GM23338 (cell line): ENCODE data around the gene STAM2. TPM values are rescaled to one million over a fixed set of nuclear protein-coding genes. Genes with fewer than 3 reads are reported as not detected.
A peak's percentile ranks its signal among the peaks of the same experiment; 100 is the strongest.

ENCODE experiments used
- ATAC-seq: fragments of 200-7000 bp; cut with Tn5 transposase; 3 replicates; pipeline ENCODE4 v1.9.1; 2020
- DNase-seq: peaks from one replicate; pipeline ENCODE4 v3.0.0-alpha.2; 2015; ENCODE audit warnings: low spot score
- H2AFZ ChIP-seq: fragments of 200-600 bp; sonication (generic); 2 replicates; pipeline ENCODE4 v1.8.0; 2016; ENCODE audit warnings: antibody characterized with exemption, mild to moderate bottlenecking, moderate library complexity
- H3F3A ChIP-seq: fragments of 200-600 bp; sonication (generic); replicated peaks from 2 replicates; pipeline ENCODE4 v1.8.0; 2017; ENCODE audit warnings: antibody characterized with exemption, mixed run types, low read depth
- H3K27ac ChIP-seq: fragments of 200-600 bp; sonication (generic); 2 replicates; pipeline ENCODE4 v1.6.1; 2016; ENCODE audit warnings: low read depth
- H3K27me3 ChIP-seq: fragments of 200-600 bp; sonication (generic); 2 replicates; pipeline ENCODE4 v1.8.0; 2016; ENCODE audit warnings: mild to moderate bottlenecking, mixed run types, moderate library complexity; ENCODE audit not compliant: insufficient read depth
- H3K36me3 ChIP-seq: fragments of 200-600 bp; sonication (generic); 2 replicates; pipeline ENCODE4 v1.8.0; 2016; ENCODE audit warnings: mild to moderate bottlenecking; ENCODE audit not compliant: insufficient read depth
- H3K4me1 ChIP-seq: fragments of 200-600 bp; sonication (generic); 2 replicates; pipeline ENCODE4 v1.8.0; 2016; ENCODE audit warnings: mild to moderate bottlenecking, moderate library complexity; ENCODE audit not compliant: insufficient read depth
- H3K4me2 ChIP-seq: fragments of 200-600 bp; sonication (generic); 2 replicates; pipeline ENCODE4 v1.7.1; 2017; ENCODE audit warnings: mixed run types
- H3K4me3 ChIP-seq: fragments of 200-600 bp; sonication (generic); 2 replicates; pipeline ENCODE4 v1.6.1; 2016; ENCODE audit warnings: mixed run types
- H3K79me2 ChIP-seq: fragments of 200-600 bp; sonication (generic); replicated peaks from 2 replicates; pipeline ENCODE4 v1.8.0; 2017; ENCODE audit warnings: mild to moderate bottlenecking; ENCODE audit not compliant: insufficient read depth
- H3K9me2 ChIP-seq: fragments of 200-600 bp; sonication (generic); 2 replicates; pipeline ENCODE4 v1.8.0; 2017; ENCODE audit not compliant: insufficient read depth
- H4K20me1 ChIP-seq: fragments of 200-600 bp; sonication (generic); replicated peaks from 2 replicates; pipeline ENCODE4 v1.8.0; 2017; ENCODE audit warnings: mild to moderate bottlenecking; ENCODE audit not compliant: insufficient read depth
- H3K27ac Mint-ChIP-seq: 2 replicates; pipeline ENCODE4 v1.8.0; 2020; ENCODE audit warnings: inconsistent platforms, mild to moderate bottlenecking, moderate library complexity, mixed read lengths
- H3K27me3 Mint-ChIP-seq: 3 replicates; pipeline ENCODE4 v1.8.0; 2022; ENCODE audit warnings: low read depth, mild to moderate bottlenecking, moderate library complexity, mixed read lengths, inconsistent platforms; ENCODE audit not compliant: insufficient read depth, poor library complexity
- H3K36me3 Mint-ChIP-seq: 3 replicates; pipeline ENCODE4 v1.8.0; 2021; ENCODE audit warnings: low read depth, mild to moderate bottlenecking, inconsistent platforms, moderate library complexity, mixed read lengths
- H3K4me1 Mint-ChIP-seq: 3 replicates; pipeline ENCODE4 v1.8.0; 2020; ENCODE audit warnings: mild to moderate bottlenecking, inconsistent platforms, mixed read lengths
- H3K4me3 Mint-ChIP-seq: 3 replicates; pipeline ENCODE4 v1.8.0; 2021; ENCODE audit warnings: moderate library complexity, mild to moderate bottlenecking, inconsistent platforms, mixed read lengths
- H3K9me3 Mint-ChIP-seq: 3 replicates; pipeline ENCODE4 v1.8.0; 2020; ENCODE audit warnings: moderate library complexity, mild to moderate bottlenecking, inconsistent platforms, mixed read lengths
- EZH2 ChIP-seq: fragments of 200-600 bp; sonication (generic); IDR thresholded peaks from one replicate; pipeline ENCODE4 v1.8.0; 2017; ENCODE audit warnings: antibody characterized with exemption, mild to moderate bottlenecking, low read depth; ENCODE audit not compliant: unreplicated experiment
- EZH2phosphoT487 ChIP-seq: fragments of 200-600 bp; sonication (generic); IDR thresholded peaks from one replicate; pipeline ENCODE4 v1.8.1; 2018; ENCODE audit warnings: antibody characterized with exemption; ENCODE audit not compliant: unreplicated experiment
- JUNB ChIP-seq: IDR thresholded peaks from one replicate; pipeline ENCODE4 v1.6.1; 2016; ENCODE audit warnings: antibody characterized with exemption; ENCODE audit not compliant: unreplicated experiment
- NANOG ChIP-seq: IDR thresholded peaks from 2 replicates; pipeline ENCODE4 v1.6.1; 2016; ENCODE audit warnings: antibody characterized with exemption, borderline replicate concordance
- POLR2AphosphoS5 ChIP-seq: IDR thresholded peaks from 2 replicates; pipeline ENCODE4 v1.6.1; 2016; ENCODE audit warnings: antibody characterized with exemption, low read depth
- STAT1 ChIP-seq: IDR thresholded peaks from one replicate; pipeline ENCODE4 v1.6.1; 2016; ENCODE audit warnings: antibody characterized with exemption; ENCODE audit not compliant: unreplicated experiment
- ZNF114 ChIP-seq: fragments of 250-450 bp; sonication (Bioruptor Pico); IDR thresholded peaks from 2 replicates; pipeline ENCODE4 v1.5.0; 2020; ENCODE audit warnings: mild to moderate bottlenecking, moderate library complexity
- polyA plus RNA-seq: library from polyadenylated mRNA; unstranded; fragments of >200 nt; fragmentation: Nextera tagmentation; extraction: Ambion mirVana; gene quantifications from 2 replicates; pipeline ENCODE4 v1.2.1, GENCODE V29; 2016
- total RNA-seq: library from RNA; depleted of rRNA; stranded (reverse); fragments of >200 nt; shearing (Covaris generic); gene quantifications from 2 replicates; pipeline ENCODE4 v1.2.3, GENCODE V29; 2014
- TF ChIP-seq, protein P1 (sequence below): fragments of 250-450 bp; sonication (Bioruptor Pico); IDR thresholded peaks from 2 replicates; pipeline ENCODE4 v1.5.0; 2020; ENCODE audit warnings: mild to moderate bottlenecking, moderate library complexity

Gene STAM2
- total and polyA plus RNA-seq, 2 experiments from 2014 or later: 4.6 to 18.2 TPM

DNA sequence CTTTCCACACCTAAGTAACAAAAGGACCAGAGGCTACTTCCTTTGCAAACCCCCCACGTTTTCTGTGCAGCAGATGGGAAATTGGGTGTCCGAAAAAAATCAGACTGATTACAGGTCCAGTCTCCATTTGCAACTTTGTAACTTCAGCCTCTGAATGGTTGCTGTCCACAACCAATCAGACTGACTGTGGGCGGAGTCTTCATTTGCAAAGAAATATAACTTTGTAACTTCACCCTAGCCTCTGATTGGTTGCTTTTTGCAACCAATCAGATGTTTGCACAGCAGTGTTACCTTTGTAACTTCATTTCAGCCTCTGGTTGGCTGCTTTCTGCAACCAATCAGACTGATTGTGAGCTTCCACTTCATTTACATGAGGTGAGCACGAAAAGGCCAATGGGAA is 48.9 kb downstream of the STAM2 start:
- peak; percentile 24 for DNase-seq
- Histone ChIP-seq H3K79me2 (no peaks in the 10 kb centered on the region), H3K27ac (no peak overlapping the region), H3K27me3 (no peaks in the 10 kb centered on the region), H3F3A (no peaks in the 10 kb centered on the region), H3K36me3 (no peaks in the 10 kb centered on the region), H2AFZ (no peak overlapping the region), H3K4me1 (no peaks in the 10 kb centered on the region), H3K4me3 (no peak overlapping the region), H3K9me2 (no peaks in the 10 kb centered on the region), H4K20me1 (no peaks in the 10 kb centered on the region), H3K4me2 (no peak overlapping the region)
- Mint-ChIP-seq H3K36me3 (no peaks in the 10 kb centered on the region; the same call in 2 of the 3 replicates), H3K27ac (no peak overlapping the region), H3K9me3 (no peaks in the 10 kb centered on the region), H3K27me3 (peaks cover 4% of the 10 kb centered on the region), H3K4me1 (no peaks in the 10 kb centered on the region), H3K4me3 (no peak overlapping the region)
- no peak for TF ChIP-seq POLR2AphosphoS5
- ATAC-seq: no peak

DNA sequence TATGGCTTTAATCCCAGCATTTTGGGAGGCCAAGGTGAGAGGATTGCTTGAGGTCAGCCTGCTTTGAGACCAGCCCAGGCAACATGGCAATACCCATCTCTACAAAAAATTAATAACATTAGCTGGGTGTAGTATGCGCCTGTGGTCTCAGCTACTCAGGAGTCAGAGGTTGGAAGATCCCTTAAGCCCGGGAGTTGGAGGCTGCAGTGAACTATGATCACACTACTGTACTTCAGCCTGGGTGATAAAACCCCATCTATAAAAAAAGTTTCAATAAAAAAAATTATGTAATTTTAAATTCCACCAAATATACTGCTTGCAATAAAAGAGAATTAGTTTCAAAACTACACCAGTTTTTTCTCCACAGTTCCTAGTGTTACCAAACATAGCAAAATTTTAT is 53.4 kb downstream of the STAM2 start:
- Histone ChIP-seq H3K4me2 (no peak overlapping the region), H3K4me3 (no peak overlapping the region), H3F3A (no peaks in the 10 kb centered on the region), H3K79me2 (no peaks in the 10 kb centered on the region), H3K27me3 (no peaks in the 10 kb centered on the region), H3K4me1 (no peaks in the 10 kb centered on the region), H3K9me2 (no peaks in the 10 kb centered on the region), H3K36me3 (no peaks in the 10 kb centered on the region), H3K27ac (no peak overlapping the region), H2AFZ (no peak overlapping the region), H4K20me1 (no peaks in the 10 kb centered on the region)
- Mint-ChIP-seq H3K27me3 (peaks cover 4% of the 10 kb centered on the region), H3K4me3 (no peak overlapping the region), H3K27ac (no peak overlapping the region), H3K9me3 (no peaks in the 10 kb centered on the region), H3K36me3 (no peaks in the 10 kb centered on the region), H3K4me1 (peaks cover 7% of the 10 kb centered on the region; the same call in 2 of the 3 replicates)
- no peak for ATAC-seq
- DNase-seq: no peak
- TF ChIP-seq NANOG (no peak), ZNF114 (CRISPR knock-in tag) (no peak), EZH2phosphoT487 (no peak), EZH2 (no peak), STAT1 (no peak), POLR2AphosphoS5 (no peak), JUNB (no peak)
- TF ChIP-seq, protein P1, sequence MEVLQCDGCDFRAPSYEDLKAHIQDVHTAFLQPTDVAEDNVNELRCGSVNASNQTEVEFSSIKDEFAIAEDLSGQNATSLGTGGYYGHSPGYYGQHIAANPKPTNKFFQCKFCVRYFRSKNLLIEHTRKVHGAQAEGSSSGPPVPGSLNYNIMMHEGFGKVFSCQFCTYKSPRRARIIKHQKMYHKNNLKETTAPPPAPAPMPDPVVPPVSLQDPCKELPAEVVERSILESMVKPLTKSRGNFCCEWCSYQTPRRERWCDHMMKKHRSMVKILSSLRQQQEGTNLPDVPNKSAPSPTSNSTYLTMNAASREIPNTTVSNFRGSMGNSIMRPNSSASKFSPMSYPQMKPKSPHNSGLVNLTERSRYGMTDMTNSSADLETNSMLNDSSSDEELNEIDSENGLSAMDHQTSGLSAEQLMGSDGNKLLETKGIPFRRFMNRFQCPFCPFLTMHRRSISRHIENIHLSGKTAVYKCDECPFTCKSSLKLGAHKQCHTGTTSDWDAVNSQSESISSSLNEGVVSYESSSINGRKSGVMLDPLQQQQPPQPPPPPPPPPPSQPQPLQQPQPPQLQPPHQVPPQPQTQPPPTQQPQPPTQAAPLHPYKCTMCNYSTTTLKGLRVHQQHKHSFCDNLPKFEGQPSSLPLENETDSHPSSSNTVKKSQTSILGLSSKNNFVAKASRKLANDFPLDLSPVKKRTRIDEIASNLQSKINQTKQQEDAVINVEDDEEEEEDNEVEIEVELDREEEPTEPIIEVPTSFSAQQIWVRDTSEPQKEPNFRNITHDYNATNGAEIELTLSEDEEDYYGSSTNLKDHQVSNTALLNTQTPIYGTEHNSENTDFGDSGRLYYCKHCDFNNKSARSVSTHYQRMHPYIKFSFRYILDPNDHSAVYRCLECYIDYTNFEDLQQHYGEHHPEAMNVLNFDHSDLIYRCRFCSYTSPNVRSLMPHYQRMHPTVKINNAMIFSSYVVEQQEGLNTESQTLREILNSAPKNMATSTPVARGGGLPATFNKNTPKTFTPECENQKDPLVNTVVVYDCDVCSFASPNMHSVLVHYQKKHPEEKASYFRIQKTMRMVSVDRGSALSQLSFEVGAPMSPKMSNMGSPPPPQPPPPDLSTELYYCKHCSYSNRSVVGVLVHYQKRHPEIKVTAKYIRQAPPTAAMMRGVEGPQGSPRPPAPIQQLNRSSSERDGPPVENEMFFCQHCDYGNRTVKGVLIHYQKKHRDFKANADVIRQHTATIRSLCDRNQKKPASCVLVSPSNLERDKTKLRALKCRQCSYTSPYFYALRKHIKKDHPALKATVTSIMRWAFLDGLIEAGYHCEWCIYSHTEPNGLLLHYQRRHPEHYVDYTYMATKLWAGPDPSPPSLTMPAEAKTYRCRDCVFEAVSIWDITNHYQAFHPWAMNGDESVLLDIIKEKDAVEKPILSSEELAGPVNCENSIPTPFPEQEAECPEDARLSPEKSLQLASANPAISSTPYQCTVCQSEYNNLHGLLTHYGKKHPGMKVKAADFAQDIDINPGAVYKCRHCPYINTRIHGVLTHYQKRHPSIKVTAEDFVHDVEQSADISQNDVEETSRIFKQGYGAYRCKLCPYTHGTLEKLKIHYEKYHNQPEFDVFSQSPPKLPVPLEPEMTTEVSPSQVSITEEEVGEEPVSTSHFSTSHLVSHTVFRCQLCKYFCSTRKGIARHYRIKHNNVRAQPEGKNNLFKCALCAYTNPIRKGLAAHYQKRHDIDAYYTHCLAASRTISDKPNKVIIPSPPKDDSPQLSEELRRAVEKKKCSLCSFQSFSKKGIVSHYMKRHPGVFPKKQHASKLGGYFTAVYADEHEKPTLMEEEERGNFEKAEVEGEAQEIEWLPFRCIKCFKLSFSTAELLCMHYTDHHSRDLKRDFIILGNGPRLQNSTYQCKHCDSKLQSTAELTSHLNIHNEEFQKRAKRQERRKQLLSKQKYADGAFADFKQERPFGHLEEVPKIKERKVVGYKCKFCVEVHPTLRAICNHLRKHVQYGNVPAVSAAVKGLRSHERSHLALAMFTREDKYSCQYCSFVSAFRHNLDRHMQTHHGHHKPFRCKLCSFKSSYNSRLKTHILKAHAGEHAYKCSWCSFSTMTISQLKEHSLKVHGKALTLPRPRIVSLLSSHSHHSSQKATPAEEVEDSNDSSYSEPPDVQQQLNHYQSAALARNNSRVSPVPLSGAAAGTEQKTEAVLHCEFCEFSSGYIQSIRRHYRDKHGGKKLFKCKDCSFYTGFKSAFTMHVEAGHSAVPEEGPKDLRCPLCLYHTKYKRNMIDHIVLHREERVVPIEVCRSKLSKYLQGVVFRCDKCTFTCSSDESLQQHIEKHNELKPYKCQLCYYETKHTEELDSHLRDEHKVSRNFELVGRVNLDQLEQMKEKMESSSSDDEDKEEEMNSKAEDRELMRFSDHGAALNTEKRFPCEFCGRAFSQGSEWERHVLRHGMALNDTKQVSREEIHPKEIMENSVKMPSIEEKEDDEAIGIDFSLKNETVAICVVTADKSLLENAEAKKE (CRISPR knock-in tag): no peak
